ENCODE data around the gene COL20A1. TPM values are rescaled to one million over a fixed set of nuclear protein-coding genes. Genes with fewer than 3 reads are reported as not detected.
"Not testable (repeated sequence)": the region's sequence is repeated elsewhere in the genome, so short reads cannot be mapped to it uniquely, and the experiment has no call there.

The COL20A1 gene
- total RNA-seq, 1 experiment from 2014 or later: not detected

- DNase-seq (ENCODE audit: low spot score): no peak
These were observed 38.9 kb downstream of the COL20A1 start for GRCh38 chr20:63331741-63332400.

DNA sequence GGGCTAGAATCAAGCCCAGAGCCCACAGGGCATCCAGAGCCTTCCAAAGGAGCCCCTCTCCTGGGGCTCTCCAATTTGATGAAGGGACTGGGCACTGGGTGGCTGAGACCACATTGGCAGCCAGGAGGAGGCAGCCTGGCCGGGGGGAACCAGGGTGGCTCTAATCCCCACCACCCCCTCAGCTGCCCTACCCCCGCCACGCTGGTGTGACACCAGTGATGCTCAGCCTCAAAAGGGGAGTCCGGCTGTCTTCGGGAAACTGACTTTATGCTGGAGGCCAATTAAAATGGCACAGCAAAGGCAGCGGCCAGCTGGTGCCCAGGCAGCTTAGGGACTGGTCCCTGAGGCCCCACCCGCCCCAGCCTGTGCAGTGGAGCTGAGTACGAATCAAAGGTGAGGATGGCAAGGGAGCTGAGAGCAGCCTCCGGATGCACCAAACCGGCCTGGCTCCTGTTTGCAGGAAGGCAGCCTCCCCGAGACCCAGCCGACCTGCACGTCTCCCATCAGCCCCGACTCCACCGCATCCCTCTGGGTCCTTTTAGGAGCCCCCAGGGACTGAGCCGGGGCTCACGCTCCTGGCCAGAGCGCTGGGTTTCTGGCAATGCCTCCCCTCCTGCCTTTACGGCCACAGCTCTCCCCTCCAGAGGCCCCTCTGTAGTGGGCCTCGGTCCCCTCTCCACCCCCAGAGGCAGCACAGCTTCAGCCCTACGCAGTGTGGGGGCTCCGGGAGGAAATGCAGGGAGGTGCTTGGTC, 39.7 kb downstream of the COL20A1 start:
- no peak for DNase-seq (ENCODE audit: low spot score)

GRCh38 chr20:63333241-63333836, 40.4 kb downstream of the COL20A1 start:
- no peak for DNase-seq (ENCODE audit: low spot score)

- no peak for DNase-seq (ENCODE audit: low spot score)
These were observed 41.4 kb downstream of the COL20A1 start for GRCh38 chr20:63334356-63334755.

- DNase-seq (ENCODE audit: low spot score): not testable (repeated sequence)
These were observed 42.1 kb downstream of the COL20A1 start for GRCh38 chr20:63335060-63335459.

DNA sequence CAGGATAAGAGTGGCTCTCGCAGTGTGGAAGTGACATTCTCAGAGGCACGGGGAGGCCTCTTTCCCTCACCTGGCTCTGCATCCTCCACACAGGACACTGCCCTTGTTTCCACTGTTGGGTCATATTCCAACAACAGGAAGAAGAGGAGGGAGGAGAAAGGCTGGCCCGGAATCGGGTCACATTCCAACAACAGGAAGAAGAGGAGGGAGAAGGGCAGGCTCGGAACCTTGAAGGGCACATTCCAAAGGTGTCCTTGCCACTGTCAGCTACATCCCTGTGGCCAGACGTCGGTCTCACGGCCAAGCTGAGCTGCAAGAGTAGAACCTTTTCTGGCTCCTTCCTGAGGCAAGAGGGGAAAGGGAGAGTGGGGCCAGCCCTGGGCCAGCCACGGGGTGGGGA, 42.7 kb downstream of the COL20A1 start:
- no peak for DNase-seq (ENCODE audit: low spot score)

DNA sequence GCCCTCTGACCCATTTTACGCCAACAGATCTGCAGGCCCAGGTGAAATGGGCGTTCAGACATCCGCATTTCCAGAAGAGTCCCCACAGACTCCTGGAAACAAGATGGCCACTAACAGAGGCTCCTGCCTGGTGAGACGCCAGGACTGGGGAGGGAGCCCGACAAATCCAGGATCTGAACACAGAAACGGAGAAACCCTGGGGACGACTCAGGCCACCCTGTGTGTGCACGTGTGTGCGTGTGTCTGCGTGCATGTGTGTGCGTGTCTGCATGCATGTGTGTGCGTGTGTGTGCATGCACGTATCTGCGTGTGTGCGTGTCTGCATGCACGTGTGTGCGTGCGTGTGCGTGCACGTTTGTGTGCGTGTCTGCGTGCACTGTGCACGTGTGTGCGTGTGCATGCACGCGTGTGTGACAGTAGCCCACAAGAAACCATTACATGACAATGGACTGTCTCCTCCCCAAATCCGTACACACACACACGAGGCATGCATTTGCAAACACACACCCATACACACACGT, 43.3 kb downstream of the COL20A1 start:
- DNase-seq (ENCODE audit: low spot score): no peak

- no peak for DNase-seq (ENCODE audit: low spot score)
These were observed 44.9 kb downstream of the COL20A1 start for GRCh38 chr20:63337786-63338420.

DNA sequence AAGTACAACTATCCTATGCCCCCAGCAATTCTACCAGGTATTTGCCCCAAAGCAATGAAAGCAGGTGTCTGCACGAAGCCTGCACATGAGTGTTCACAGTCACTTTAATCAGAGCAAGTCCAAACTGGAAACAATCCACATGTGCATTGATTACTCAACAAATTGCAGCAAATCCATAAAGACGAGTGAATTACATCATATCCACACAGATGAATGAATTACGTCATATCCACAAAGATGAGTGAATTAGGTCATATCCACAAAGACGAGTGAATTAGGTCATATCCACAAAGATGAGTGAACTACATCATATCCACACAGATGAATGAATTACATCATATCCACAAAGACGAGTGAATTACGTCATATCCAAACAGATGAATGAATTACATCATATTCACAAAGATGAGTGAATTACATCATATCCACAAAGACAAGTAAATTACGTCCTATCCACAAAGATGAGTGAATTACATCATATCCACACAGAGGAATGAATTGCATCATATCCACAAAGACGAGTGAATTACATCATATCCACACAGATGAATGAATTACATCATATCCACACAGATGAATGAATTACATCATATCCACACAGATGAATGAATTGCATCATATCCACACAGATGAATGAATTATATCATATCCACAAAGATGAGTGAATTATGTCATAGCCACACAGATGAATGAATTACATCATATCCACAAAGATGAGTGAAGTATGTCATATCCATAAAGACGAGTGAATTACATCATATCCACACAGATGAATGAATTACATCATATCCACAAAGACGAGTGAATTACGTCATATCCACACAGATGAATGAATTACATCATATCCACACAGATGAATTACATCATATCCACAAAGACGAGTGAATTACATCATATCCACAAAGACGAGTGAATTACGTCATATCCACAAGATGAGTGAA, 46.4 kb downstream of the COL20A1 start:
- DNase-seq (ENCODE audit: low spot score): not testable (repeated sequence)

GRCh38 chr20:63340158-63340688, 47.2 kb downstream of the COL20A1 start:
- DNase-seq (ENCODE audit: low spot score): not testable (repeated sequence)

- no peak for DNase-seq (ENCODE audit: low spot score)
These were observed 49.8 kb downstream of the COL20A1 start for GRCh38 chr20:63342561-63343459.

DNA sequence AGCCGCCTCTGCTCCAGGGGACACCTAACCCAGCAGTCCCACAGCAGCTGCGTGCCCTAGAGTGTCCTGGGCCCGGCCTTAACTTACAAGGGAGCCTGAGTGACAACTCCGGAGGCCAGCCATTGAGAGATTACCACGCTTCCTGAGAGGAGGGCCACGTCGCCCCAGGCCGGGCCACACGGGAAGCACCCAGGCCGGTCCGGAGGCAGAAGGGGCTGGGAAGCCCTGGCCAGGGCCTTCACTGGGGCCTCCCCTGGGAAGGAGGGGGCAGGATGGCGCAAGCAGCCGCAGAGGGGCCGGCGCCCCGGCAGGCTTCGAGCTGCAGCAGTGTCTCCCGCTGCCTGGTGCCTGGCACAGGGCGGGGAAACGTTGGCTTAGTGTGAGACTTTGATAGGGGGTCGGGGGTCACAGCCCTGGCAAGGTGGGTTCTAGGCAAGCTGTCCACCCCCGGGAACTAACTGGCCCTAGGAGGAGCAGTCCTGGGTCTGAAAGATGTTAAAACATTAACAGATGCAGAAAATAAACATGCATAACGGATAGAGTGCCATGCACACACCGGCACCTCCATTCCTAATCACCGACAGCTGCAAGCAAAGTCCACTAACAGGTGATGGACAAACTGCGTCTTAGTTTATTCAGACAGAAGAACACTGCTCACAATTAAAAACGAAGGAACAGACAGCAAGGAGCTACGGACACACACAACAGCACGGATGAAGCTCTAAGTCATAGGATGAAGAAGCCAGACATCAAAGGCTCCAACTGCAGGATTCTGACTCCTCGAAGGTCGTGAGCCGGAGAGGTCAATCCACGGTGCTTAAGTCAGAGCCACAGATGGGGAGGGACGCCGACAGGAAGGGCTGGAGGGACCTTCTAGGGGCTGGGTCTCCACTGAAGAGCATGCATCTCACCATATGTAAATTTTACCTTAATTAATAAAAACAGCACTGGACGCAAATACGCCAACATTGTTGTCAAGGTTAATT, 50.8 kb downstream of the COL20A1 start:
- DNase-seq (ENCODE audit: low spot score): no peak

DNA sequence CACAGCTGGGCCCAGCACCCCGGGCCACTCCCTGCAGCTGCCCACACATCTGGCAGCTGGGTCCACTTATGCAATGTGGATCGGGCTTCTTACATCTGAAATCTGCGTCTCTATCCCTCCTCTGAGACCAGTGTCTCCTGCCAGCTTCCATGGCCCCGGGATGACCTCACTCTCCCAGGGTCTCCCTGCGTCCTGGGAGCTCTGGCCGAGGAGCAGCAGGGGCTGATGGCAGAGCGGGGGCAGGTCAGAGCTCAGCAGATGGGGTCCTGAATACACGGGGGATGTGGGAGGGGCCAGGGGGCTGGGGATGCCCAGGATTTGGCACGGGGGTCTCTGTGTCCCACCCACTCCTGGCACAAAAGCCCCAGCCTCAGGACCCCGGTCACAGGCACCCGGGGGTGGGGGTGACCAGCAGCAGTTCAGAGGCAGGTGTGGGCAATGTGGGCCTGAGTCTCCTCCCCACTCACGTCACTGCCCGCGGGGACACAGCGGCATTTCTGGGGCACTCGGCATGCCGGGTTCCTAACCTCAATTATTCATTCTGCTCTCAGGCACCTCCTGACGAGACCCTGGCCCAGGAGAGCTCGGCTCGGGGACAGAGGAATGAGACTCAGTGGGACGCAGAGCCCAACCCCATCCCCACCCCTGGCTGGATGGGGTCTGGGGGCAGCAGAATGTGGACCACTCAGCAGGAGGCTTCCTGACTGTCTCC, 51.8 kb downstream of the COL20A1 start:
- no peak for DNase-seq (ENCODE audit: low spot score)

GRCh38 chr20:63345328-63346100, 52.5 kb downstream of the COL20A1 start:
- no peak for DNase-seq (ENCODE audit: low spot score)

DNA sequence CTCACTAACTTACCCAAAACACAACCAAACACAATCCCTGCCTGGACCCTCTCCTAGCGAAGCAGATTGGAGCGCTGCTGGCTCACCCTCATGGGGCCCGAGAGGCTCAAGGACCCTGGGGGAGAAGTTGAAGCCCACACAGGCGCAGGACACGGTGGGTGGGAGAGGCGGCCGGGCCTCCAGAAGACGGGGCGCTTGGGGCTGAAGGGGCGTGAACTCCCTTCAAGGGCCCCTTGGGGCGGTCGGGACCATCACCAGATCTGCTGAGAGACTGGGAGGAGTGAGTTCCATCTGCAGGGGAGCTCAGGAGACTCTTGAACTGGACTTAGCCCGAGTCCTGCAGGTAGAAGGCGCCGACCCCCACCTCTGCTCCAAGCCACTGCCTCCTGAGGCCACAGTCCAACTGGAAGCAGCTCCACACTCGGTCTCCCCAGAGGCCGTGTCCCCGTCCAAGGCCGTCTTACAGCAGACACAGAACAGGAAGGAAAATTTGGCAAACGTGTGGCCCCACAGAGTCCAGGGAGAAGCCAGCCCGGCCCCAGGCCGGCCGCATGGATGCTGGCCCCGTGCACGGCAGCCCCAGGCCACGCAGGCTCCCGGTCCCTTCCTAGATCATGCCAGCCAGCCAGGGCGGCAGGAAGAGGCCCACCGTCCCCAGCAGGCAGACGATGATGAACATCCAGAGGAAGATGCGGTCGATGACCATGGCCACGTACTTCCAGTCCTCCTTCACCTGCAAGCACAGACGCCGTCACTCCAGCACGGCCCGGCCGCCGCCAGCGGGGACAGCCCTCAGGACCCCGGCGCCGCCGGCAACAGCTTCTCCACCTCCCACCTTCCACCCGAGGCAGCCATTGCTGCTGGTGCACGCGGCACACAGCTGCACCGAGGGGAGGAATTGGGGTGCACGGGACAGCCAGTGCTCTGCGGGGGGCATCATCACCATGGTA, 53.4 kb downstream of the COL20A1 start:
- no peak for DNase-seq (ENCODE audit: low spot score)

All from A172 (cell line).